Naive thymus-derived CD4-positive, alpha-beta T cell (primary cell): ENCODE data around the gene MUTYH. TPM values are rescaled to one million over a fixed set of nuclear protein-coding genes. Genes with fewer than 3 reads are reported as not detected.

Source experiments
- ATAC-seq: fragments of 150-1000 bp; cut with Tn5 transposase; 2 replicates; pipeline ENCODE4 v1.10.0; 2021; ENCODE audit warnings: mild to moderate bottlenecking, moderate library complexity
- CTCF ChIA-PET: fragments of 350-600 bp; sonication (Branson Sonifier 250); formaldehyde crosslinking; loops from one replicate; lab custom pipeline; 2021; ENCODE audit warnings: antibody characterized with exemption; lab: Charles Lee
- POLR2A ChIA-PET: fragments of 350-600 bp; sonication (Branson Sonifier 250); formaldehyde crosslinking; loops from one replicate; lab custom pipeline; 2021; ENCODE audit warnings: antibody characterized with exemption, inconsistent platforms; lab: Charles Lee
- DNase-seq, 9 donors: peaks; one replicate each; pipeline versions ENCODE4 v3.0.0 to v3.0.0-alpha.2; 2020 to 2022; ENCODE audit warnings: mixed read lengths in 1 of 9
- H3K27ac ChIP-seq: one replicate; pipeline ENCODE4 v1.7.0; 2013; ENCODE audit warnings: mild to moderate bottlenecking, low read depth, low read length, moderate library complexity
- H3K27me3 ChIP-seq, 2 donors: one replicate each; pipeline ENCODE4 v1.7.0; 2013; ENCODE audit warnings: low read length in 2 of 2, mild to moderate bottlenecking in 2 of 2, moderate library complexity in 2 of 2; ENCODE audit not compliant: control insufficient read depth in 2 of 2, insufficient read depth in 2 of 2
- H3K36me3 ChIP-seq, 3 experiments: 1 replicate in 2 of 3; 2 replicates in 1 of 3; pipeline ENCODE4 v1.7.0; 2013; ENCODE audit warnings: low read length in 3 of 3, mild to moderate bottlenecking in 3 of 3, moderate library complexity in 1 of 3; ENCODE audit not compliant: insufficient read depth in 3 of 3, control insufficient read depth in 2 of 3
- H3K4me1 ChIP-seq, 2 donors: one replicate each; pipeline ENCODE4 v1.7.0; 2013; ENCODE audit warnings: low read length in 2 of 2, mild to moderate bottlenecking in 2 of 2, moderate library complexity in 1 of 2; ENCODE audit not compliant: control insufficient read depth in 2 of 2, insufficient read depth in 2 of 2
- H3K4me3 ChIP-seq: 2 replicates; pipeline ENCODE4 v1.7.0; 2013; ENCODE audit warnings: mild to moderate bottlenecking, low read length
- H3K9me3 ChIP-seq, 3 experiments: 1 replicate in 2 of 3; 2 replicates in 1 of 3; pipeline ENCODE4 v1.7.0; 2013; ENCODE audit warnings: low read length in 3 of 3; ENCODE audit not compliant: control insufficient read depth in 2 of 3
- H3K27ac Mint-ChIP-seq, 9 donors: one replicate each; pipeline ENCODE4 v1.8.0; 2020 to 2022; ENCODE audit warnings: mixed read lengths in 9 of 9, mild to moderate bottlenecking in 8 of 9, moderate library complexity in 5 of 9, inconsistent platforms in 2 of 9
- H3K27me3 Mint-ChIP-seq, 5 donors: one replicate each; pipeline ENCODE4 v1.8.0; 2021 to 2022; ENCODE audit warnings: mixed read lengths in 5 of 5, mild to moderate bottlenecking in 1 of 5
- H3K36me3 Mint-ChIP-seq, 5 donors: one replicate each; pipeline ENCODE4 v1.8.0; 2020 to 2022; ENCODE audit warnings: mixed read lengths in 5 of 5, mild to moderate bottlenecking in 3 of 5, inconsistent platforms in 1 of 5
- H3K4me1 Mint-ChIP-seq, 7 donors: one replicate each; pipeline ENCODE4 v1.8.0; 2020 to 2022; ENCODE audit warnings: mixed read lengths in 7 of 7, mild to moderate bottlenecking in 3 of 7, inconsistent platforms in 1 of 7
- H3K4me3 Mint-ChIP-seq, 10 donors: one replicate each; pipeline ENCODE4 v1.8.0; 2020 to 2022; ENCODE audit warnings: mild to moderate bottlenecking in 10 of 10, mixed read lengths in 10 of 10, moderate library complexity in 6 of 10, inconsistent platforms in 2 of 10
- H3K9me3 Mint-ChIP-seq, 11 donors: one replicate each; pipeline ENCODE4 v1.8.0; 2020 to 2022; ENCODE audit warnings: mixed read lengths in 11 of 11, mild to moderate bottlenecking in 4 of 11, inconsistent platforms in 1 of 11, moderate library complexity in 1 of 11
- intact Hi-C, 2 donors: fragments of 100-400 bp; cut with micrococcal nuclease; formaldehyde crosslinking; loops; one replicate each; pipeline ENCODE4 v1.15.1; 2023
- polyA plus RNA-seq, 2 donors: library from polyadenylated mRNA; unstranded; fragments of 300-500 nt; fragmentation: Illumina TruSeq; gene quantifications; one replicate each; pipeline ENCODE4 v1.2.3, GENCODE V29; 2021
- total RNA-seq, 6 experiments: library from RNA in 5 of 6; stranded (reverse) in 5 of 6; gene quantifications; 1 replicate in 5 of 6; 2 replicates in 1 of 6; pipeline ENCODE4 v1.2.3 and lab custom pipeline; 2021 to 2026

The MUTYH gene
- total and polyA plus RNA-seq, 7 experiments from 2014 or later, result 17.7 to 85.4 (median 59.1) TPM

DNA sequence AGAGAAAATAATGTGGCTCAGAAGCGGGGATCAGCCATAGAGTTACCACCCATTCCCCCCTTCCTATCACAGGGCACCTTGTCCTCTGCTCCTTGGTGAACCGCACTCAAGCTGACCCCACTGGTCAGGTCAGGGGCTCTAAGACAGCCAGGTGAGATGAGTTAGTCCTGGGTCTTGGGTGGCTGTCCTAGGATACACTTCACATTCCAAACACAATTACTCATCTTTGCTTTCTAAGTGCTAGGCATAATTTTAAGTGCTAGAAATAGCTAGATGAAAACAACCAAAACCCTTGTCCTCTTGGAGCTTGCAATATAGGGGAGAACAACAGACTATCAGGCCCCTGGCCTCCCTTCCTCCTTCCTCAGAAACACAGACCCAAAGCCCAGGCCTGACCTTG, 7.8 kb upstream of the MUTYH start:
- H3K27ac Mint-ChIP-seq, result peak overlapping the region in 7 of 9 donors; percentile 26 to 85 (median 43)

GRCh38 chr1:45346473-45346872, 6.2 kb upstream of the MUTYH start:
- ATAC-seq, result no peak

More for the DNA sequence above, 7.8 kb upstream of the MUTYH start:
- H3K4me3 ChIP-seq, result no peak overlapping the region
- no peak for DNase-seq
- ChIA-PET POLR2A (interaction anchor here (0.6 kb wide), 2 partner anchors 168 to 174 kb away, joined by 3 read pairs; no protein-coding TSS in a partner anchor), CTCF (interaction anchor here (0.6 to 1.2 kb wide), 3 partner anchors 12 to 221 kb away, joined by 3 to 4 read pairs (median 3); no protein-coding TSS in a partner anchor)
- Mint-ChIP-seq H3K36me3 (peaks cover 0 to 18% (median 0%) of the 10 kb centered on the region in 5 donors), H3K4me3 (no peak overlapping the region), H3K27me3 (no peaks in the 10 kb centered on the region), H3K9me3 (no peaks in the 10 kb centered on the region), H3K4me1 (peaks cover 0 to 9% (median 1%) of the 10 kb centered on the region in 7 donors)
- peaks cover 7 to 38% (median 11%) of the 10 kb centered on the region in 3 experiments for H3K36me3 ChIP-seq
- intact Hi-C loops, result no loop called here
- H3K4me1 ChIP-seq, result no peaks in the 10 kb centered on the region
- no peak overlapping the region for H3K27ac ChIP-seq
- ATAC-seq, result no peak
- no peaks in the 10 kb centered on the region for H3K9me3 ChIP-seq
- H3K27me3 ChIP-seq, result no peaks in the 10 kb centered on the region

DNA sequence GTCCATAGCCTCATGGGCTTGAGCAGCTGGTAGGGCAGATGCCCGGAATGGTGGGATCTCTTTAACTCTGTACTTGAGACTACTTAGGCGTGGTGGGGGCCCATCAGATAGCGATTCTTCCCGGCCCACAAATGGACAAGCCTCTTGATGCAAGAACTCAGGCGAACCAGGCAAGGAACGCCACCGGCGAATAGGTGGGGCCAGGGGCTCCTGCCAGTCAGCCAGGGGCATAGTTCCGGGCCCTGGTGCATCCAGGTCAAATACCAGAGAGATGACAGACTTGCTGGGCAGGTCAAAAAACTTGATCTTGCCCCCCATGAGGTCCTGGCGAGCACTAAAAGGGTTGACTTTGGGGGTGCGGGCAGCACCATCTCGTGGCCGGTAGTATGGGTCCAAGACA, 4.8 kb upstream of the MUTYH start:
- DNase-seq (no peak), ATAC-seq (no peak)
- ChIA-PET CTCF (interaction anchor here (0.5 kb wide), 1 partner anchor 162 kb away, joined by 3 read pairs; no protein-coding TSS in a partner anchor), POLR2A (no interaction called here)
- intact Hi-C loops, result no loop called here
- peak overlapping the region in 2 of 9 donors; percentile 34 to 72 for H3K27ac Mint-ChIP-seq
- H3K27me3 Mint-ChIP-seq, result no peaks in the 10 kb centered on the region
- peaks cover 8 to 34% (median 25%) of the 10 kb centered on the region in 7 donors for H3K4me1 Mint-ChIP-seq
- H3K4me1 ChIP-seq, result peaks cover 21 to 25% of the 10 kb centered on the region in 2 donors
- no peak overlapping the region for H3K4me3 ChIP-seq
- no peaks in the 10 kb centered on the region for H3K9me3 ChIP-seq
- no peak overlapping the region for H3K4me3 Mint-ChIP-seq
- H3K27me3 ChIP-seq, result no peaks in the 10 kb centered on the region
- H3K36me3 Mint-ChIP-seq, result peaks cover 0 to 30% (median 4%) of the 10 kb centered on the region in 5 donors
- no peak overlapping the region for H3K27ac ChIP-seq
- H3K9me3 Mint-ChIP-seq, result no peaks in the 10 kb centered on the region
- peaks cover 7 to 58% (median 24%) of the 10 kb centered on the region in 3 experiments for H3K36me3 ChIP-seq

More at GRCh38 chr1:45346473-45346872, 6.2 kb upstream of the MUTYH start:
- ChIA-PET CTCF (interaction anchor here (0.5 to 0.6 kb wide), 2 partner anchors 314 to 333 kb away, joined by 4 to 5 read pairs; no protein-coding TSS in a partner anchor), POLR2A (no interaction called here)
- Histone ChIP-seq H3K9me3 (no peaks in the 10 kb centered on the region), H3K36me3 (peaks cover 7 to 53% (median 24%) of the 10 kb centered on the region in 3 experiments), H3K27me3 (no peaks in the 10 kb centered on the region), H3K4me3 (no peak overlapping the region), H3K27ac (no peak overlapping the region), H3K4me1 (peaks cover 10 to 14% of the 10 kb centered on the region in 2 donors)
- no peaks in the 10 kb centered on the region for H3K9me3 Mint-ChIP-seq
- H3K4me1 Mint-ChIP-seq, result peaks cover 6 to 21% (median 12%) of the 10 kb centered on the region in 7 donors
- peaks cover 0 to 30% (median 0%) of the 10 kb centered on the region in 5 donors for H3K36me3 Mint-ChIP-seq
- no peak for DNase-seq
- intact Hi-C loops, result no loop called here
- peak overlapping the region in 4 of 9 donors; percentile 6 to 71 (median 34) for H3K27ac Mint-ChIP-seq
- H3K27me3 Mint-ChIP-seq, result no peaks in the 10 kb centered on the region
- H3K4me3 Mint-ChIP-seq, result no peak overlapping the region

DNA sequence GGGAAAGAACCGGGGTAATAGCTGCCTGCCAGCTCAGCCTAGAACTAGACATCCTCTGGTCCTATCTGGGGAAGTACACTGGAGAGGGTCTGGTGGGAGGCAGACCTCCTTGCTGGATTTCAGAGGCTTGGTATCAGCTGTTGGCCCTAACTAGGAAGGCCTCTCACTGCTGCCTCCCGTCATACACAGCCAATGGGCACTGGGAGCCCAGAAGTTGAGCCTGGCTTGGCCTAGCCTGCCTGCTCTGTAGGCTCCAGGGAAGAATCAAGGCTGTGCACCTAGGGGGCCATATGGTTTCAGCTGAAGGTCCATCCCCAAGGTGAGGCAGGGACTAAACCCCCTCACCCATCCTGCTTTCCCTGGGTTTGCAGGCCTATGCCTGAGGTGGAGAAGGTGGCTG, 4.3 kb upstream of the MUTYH start:
- POLR2A ChIA-PET, result interaction anchor here (1.2 kb wide), 1 partner anchor 331 kb away, joined by 3 read pairs; no protein-coding TSS in a partner anchor
- Histone ChIP-seq H3K9me3 (no peaks in the 10 kb centered on the region), H3K4me1 (peaks cover 21 to 25% of the 10 kb centered on the region in 2 donors), H3K4me3 (no peak overlapping the region), H3K36me3 (peaks cover 7 to 60% (median 24%) of the 10 kb centered on the region in 3 experiments), H3K27me3 (no peaks in the 10 kb centered on the region), H3K27ac (no peak overlapping the region)
- H3K4me1 Mint-ChIP-seq, result peaks cover 8 to 37% (median 28%) of the 10 kb centered on the region in 7 donors
- peak overlapping the region in 1 of 9 donors; percentile 34 for H3K27ac Mint-ChIP-seq
- H3K4me3 Mint-ChIP-seq, result no peak overlapping the region
- H3K27me3 Mint-ChIP-seq, result no peaks in the 10 kb centered on the region
- no peak for DNase-seq
- CTCF ChIA-PET, result interaction anchor here (0.5 kb wide), 1 partner anchor 162 kb away, joined by 3 read pairs; no protein-coding TSS in a partner anchor
- intact Hi-C loops, result loop anchor here in 1 of 2 donors (5.0 kb wide), 1 partner anchor 1988 kb away; the partner anchor contains the start of gene CMPK1
- ATAC-seq, result no peak
- H3K9me3 Mint-ChIP-seq, result no peaks in the 10 kb centered on the region
- peaks cover 0 to 30% (median 4%) of the 10 kb centered on the region in 5 donors for H3K36me3 Mint-ChIP-seq

DNA sequence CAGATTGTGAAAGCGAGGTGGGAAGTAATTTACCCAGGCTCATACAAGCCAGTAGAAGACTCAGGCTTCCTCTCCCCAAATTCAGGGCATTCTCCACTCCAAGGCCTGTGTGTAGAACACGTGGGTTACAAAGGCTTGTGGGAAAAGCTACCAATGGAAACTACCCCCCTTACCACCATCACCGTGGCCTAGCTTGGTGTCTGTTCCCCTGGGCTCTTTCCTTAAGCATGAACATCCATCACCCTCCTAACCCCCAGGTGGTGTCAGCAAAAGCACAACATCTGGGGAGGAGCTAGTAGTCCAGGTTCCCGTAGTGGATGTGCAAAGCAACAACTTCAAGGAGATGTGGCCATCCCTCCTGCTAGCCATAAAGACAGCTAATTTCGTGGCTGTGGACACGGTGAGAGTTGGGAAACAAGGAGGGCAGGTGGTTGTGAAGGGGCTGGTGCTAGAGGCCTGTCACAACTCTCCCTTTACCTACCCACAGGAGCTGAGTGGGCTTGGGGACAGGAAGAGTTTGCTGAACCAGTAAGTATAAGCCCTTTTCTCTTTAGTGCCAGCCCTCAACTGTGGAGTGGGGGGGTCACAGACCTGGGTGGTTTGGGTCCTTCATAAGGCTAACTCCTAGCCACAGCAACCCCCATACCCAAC, 701 bp upstream of the MUTYH start:
- Mint-ChIP-seq H3K27ac (peak overlapping the region; percentile 96 to 99 (median 99)), H3K4me1 (peaks cover 24 to 66% (median 54%) of the 10 kb centered on the region in 7 donors), H3K36me3 (peaks cover 0 to 34% (median 9%) of the 10 kb centered on the region in 5 donors), H3K4me3 (peak overlapping the region; percentile 95 to 100 (median 99)), H3K9me3 (no peaks in the 10 kb centered on the region), H3K27me3 (no peaks in the 10 kb centered on the region)
- H3K4me1 ChIP-seq, result peaks cover 31 to 33% of the 10 kb centered on the region in 2 donors
- ChIA-PET POLR2A (interaction anchor here (0.6 to 5.5 kb wide), 30 partner anchors 8 to 667 kb away, joined by 3 to 85 read pairs (median 7); partner anchors contain the start of genes CCDC163, GPBP1L1, HECTD3 and HPDL), CTCF (interaction anchor here (0.7 to 4.9 kb wide), 9 partner anchors 37 to 504 kb away, joined by 3 to 26 read pairs (median 7); partner anchors contain the start of genes HECTD3, TESK2 and UROD)
- H3K9me3 ChIP-seq, result no peaks in the 10 kb centered on the region
- intact Hi-C loops, result loop anchor here (1.0 to 5.0 kb wide), 17 partner anchors 15 to 1991 kb away; partner anchors contain the start of genes CCDC163 (in 2 of the 2), KIF2C (in 2 of the 2), MMACHC (in 2 of the 2) and TESK2 (in 2 of the 2)
- peak overlapping the region; percentile 99 for H3K27ac ChIP-seq
- no peak for ATAC-seq
- H3K36me3 ChIP-seq, result peaks cover 7 to 50% (median 24%) of the 10 kb centered on the region in 3 experiments
- H3K27me3 ChIP-seq, result no peaks in the 10 kb centered on the region
- H3K4me3 ChIP-seq, result peak overlapping the region; percentile 83
- peak in 1 of 9 donors; percentile 35 for DNase-seq

- CTCF ChIA-PET, result no interaction called here
- Histone ChIP-seq H3K36me3 (peaks cover 0 to 37% (median 16%) of the 10 kb centered on the region in 3 experiments), H3K9me3 (no peaks in the 10 kb centered on the region), H3K27ac (no peak overlapping the region), H3K4me3 (no peak overlapping the region), H3K4me1 (peaks cover 31 to 37% of the 10 kb centered on the region in 2 donors), H3K27me3 (no peaks in the 10 kb centered on the region)
- DNase-seq, result no peak
- Mint-ChIP-seq H3K4me1 (peaks cover 33 to 79% (median 69%) of the 10 kb centered on the region in 7 donors), H3K27ac (peak overlapping the region in 5 of 9 donors; percentile 23 to 99 (median 59)), H3K27me3 (no peaks in the 10 kb centered on the region), H3K4me3 (peak overlapping the region in 7 of 10 donors; percentile 44 to 100 (median 98)), H3K9me3 (no peaks in the 10 kb centered on the region), H3K36me3 (peaks cover 4 to 34% (median 15%) of the 10 kb centered on the region in 5 donors)
- ATAC-seq, result no peak
- POLR2A ChIA-PET, result interaction anchor here (0.6 to 5.5 kb wide), 5 partner anchors 11 to 616 kb away, joined by 4 to 85 read pairs (median 7); partner anchors contain the start of gene HPDL
- intact Hi-C loops, result no loop called here
These were observed 2.5 kb downstream of the MUTYH start for GRCh38 chr1:45337630-45338325.
